AG10803 (cell line): ENCODE data around the gene PSTPIP1.
A peak's percentile ranks its signal among the peaks of the same experiment; 100 is the strongest.

ENCODE experiments used
- DNase-seq: peaks from one replicate; pipeline ENCODE4 v3.0.0; 2010; ENCODE audit warnings: low read depth
- H3K4me3 ChIP-seq: 2 replicates; pipeline ENCODE4 v1.5.1; 2011; ENCODE audit warnings: mild to moderate bottlenecking, low read length, control low read depth
- TF ChIP-seq, protein P1 (sequence below): conservative IDR thresholded peaks from 2 replicates; pipeline ENCODE4 v1.5.1; 2011; ENCODE audit warnings: mild to moderate bottlenecking, low read length, control low read depth, inconsistent platforms

PSTPIP1 gene

DNA sequence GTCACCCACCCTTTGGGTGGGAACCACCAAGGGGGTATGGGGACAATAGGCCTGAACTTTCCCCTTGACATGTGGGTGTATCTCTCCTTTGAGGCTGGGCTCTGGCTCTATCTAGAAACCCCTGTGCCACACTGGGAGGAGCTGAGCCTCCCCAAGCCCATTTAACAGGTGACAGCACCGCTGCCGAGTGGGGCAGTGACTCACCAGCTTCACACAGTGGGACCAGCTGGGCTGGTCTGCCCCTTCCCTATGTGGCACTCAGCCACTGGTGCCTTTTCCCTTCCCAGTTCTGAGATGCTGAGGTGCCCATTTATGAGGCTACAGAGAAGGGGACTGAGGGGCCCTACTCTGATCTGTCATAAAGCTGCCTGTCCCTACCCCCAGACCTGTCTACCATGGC lies 5.1 kb downstream of the PSTPIP1 start:
- TF ChIP-seq, protein P1, sequence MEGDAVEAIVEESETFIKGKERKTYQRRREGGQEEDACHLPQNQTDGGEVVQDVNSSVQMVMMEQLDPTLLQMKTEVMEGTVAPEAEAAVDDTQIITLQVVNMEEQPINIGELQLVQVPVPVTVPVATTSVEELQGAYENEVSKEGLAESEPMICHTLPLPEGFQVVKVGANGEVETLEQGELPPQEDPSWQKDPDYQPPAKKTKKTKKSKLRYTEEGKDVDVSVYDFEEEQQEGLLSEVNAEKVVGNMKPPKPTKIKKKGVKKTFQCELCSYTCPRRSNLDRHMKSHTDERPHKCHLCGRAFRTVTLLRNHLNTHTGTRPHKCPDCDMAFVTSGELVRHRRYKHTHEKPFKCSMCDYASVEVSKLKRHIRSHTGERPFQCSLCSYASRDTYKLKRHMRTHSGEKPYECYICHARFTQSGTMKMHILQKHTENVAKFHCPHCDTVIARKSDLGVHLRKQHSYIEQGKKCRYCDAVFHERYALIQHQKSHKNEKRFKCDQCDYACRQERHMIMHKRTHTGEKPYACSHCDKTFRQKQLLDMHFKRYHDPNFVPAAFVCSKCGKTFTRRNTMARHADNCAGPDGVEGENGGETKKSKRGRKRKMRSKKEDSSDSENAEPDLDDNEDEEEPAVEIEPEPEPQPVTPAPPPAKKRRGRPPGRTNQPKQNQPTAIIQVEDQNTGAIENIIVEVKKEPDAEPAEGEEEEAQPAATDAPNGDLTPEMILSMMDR = no peak
- DNase-seq = no peak
- H3K4me3 ChIP-seq = no peak overlapping the region

DNA sequence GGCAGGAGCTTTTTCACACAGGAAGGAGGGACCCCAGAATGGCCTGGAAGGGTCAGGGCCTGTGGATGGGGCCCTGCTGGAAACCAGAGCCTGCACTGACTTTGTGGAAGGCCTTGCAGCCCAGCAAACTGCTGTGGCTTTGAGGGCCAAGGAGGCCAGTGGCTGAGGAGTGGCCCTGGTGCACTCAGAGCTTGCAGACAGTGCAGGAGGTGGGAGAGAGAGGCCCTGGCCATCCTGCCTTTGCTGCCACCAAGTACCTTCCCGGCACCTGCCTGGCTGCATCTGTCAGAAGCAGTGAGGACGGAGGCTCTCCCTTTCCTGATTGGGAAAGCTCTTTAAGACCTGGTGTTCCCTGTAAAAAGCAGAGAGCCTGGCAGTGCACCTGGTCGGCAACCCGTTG lies 6.4 kb downstream of the PSTPIP1 start:
- no peak overlapping the region for H3K4me3 ChIP-seq
- TF ChIP-seq, protein P1 = no peak
- DNase-seq = no peak

DNA sequence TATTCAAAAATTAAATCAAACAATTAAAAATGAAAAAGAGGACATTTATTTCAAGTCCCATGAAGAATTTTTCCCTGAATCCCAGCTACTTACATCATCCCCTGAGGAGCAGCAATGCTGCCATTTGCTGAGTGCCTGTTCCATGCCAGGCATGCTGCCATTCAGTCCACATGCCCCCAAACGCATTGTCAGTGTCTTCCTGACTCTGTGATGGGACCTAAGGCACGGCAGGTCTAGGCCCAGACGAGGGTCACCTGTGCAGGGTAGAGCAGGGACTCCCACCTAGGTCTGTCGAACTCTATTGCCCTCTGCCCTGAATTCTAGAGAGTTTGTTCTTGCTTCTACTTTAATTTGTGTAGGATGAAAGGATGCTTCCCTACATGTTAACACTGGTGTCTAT lies 7.0 kb downstream of the PSTPIP1 start:
- DNase-seq = no peak
- TF ChIP-seq, protein P1 = no peak
- no peak overlapping the region for H3K4me3 ChIP-seq

DNA sequence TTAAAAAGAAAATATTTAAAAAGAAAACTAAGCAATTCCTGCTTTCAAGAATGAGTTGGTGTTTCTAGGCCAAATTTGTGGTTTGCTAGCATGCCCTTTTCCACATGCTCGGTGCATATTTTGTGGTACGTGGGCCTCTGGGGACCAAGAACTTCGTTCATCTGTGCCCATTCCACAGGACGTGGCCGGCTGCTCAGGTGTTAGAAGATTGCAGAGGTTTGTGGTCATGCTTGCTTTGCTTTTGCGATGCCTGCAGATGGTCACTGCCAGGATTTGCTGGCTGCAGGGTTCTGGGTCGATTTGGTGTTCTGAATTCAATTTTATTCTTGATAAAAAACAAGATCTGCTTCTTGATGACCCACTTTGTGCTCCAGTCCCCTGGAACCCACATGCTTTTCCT lies 7.5 kb downstream of the PSTPIP1 start:
- no peak overlapping the region for H3K4me3 ChIP-seq
- DNase-seq = peak; percentile 65

DNA sequence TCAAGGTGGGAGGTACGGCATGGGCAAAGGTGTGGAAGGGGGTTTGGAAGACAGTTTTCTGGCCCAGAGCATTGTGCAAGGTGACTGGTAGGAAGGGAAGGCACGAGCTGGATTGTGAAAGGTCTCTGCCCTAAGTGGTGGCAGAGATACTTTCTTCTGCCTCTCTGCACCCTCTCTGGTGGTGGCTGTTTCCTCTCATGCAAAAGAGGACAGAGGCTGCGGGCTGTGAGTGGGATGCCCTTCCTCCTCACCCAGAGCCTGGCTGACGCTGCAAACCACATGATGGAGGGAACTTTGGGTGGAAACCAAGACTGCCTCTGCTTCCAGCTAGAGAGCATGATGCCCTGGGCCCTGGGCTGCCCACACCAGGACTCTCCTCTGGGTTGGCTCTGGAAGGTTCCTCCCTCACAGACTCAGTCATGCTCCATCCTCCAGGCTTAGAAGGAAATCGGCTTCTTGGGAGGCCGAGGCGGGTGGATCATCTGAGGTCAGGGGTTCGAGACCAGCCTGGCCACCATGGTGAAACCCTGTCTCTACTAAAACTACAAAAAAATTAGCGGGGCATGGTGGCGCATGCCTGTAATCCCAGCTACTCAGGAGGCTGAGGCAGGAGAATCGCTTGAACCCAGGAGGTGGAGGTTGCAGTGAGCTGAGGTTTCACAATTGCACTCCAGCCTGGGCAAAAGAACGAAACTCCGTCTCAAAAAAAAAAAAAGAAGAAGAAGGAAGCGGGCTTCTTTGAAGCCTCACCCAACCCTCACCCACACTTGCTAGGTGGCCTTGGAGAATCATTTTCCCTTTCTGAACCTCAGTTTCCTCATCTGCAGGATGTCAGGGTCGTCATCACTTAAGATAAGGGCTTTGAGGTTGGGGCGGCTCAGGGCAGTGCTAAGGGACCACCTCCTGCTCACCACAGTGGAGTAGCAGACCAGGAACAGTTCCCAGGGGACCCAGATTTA lies 8.3 kb downstream of the PSTPIP1 start:
- TF ChIP-seq, protein P1 = no peak
- DNase-seq = no peak

More for the DNA sequence above, 7.5 kb downstream of the PSTPIP1 start:
- TF ChIP-seq, protein P1 = no peak

DNA sequence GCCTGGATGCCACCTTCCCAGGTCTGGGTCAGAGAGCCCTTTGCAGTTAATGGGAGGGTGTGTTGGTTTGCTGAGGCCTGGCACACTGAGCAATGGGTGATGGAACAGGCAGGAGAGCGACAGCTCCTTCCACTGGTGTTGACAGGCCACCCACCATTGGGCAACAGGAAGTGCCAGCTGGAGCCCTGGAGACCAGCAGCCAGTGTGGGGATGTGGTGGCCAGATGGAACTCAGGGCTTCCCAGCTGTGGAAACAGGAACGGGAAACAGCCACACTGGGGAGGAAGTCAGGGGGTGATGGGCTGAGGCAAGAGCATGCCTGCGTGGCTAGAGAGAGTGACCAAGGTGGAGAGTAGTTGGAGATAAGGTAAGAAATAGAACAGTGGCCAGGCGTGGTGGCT lies 9.3 kb downstream of the PSTPIP1 start:
- TF ChIP-seq, protein P1 = no peak
- no peak overlapping the region for H3K4me3 ChIP-seq
- DNase-seq = peak; percentile 16

More for the DNA sequence above, 8.3 kb downstream of the PSTPIP1 start:
- H3K4me3 ChIP-seq = no peak overlapping the region

DNA sequence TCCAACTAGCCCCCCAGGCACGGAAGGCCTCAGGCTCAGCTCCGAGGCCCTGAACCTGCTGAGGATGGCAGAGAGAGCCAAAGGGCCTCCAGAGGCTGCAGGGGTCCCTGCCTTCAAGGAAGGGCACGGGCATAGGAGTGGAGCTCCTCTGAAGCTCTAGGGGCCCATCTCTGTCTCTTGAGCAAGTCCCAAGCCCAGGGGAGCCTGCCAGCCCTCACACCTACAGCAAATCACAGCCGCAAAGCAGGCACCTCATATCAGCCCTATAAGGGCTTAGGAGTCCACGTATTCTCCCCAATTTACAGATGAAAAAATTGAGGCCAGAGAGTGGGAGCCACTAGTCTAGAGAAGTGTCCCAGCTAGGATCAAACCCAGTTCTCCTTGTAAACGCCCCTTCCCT lies 14.2 kb downstream of the PSTPIP1 start:
- no peak overlapping the region for H3K4me3 ChIP-seq
- no peak for DNase-seq
- TF ChIP-seq, protein P1 = no peak
